H4 (cell line): ENCODE results near the gene SCG2. TPM values are rescaled to one million over a fixed set of nuclear protein-coding genes. Genes with fewer than 3 reads are reported as not detected.
"Not testable (repeated sequence)": the region's sequence is repeated elsewhere in the genome, so short reads cannot be mapped to it uniquely, and the experiment has no call there.

ENCODE experiments used
- DNase-seq: peaks from one replicate; pipeline ENCODE4 v3.0.0-alpha.2; 2015; ENCODE audit warnings: low spot score
- total RNA-seq: library from RNA; depleted of rRNA; stranded (reverse); fragments of >200 nt; shearing (Covaris generic); gene quantifications from 2 replicates; pipeline ENCODE4 v1.2.3, GENCODE V29; 2014

SCG2 gene
- total RNA-seq, 1 experiment from 2014 or later = 0.62 TPM

GRCh38 chr2:223613017-223613950 is 11.1 kb upstream of the SCG2 start:
- peak; percentile 97 for DNase-seq

GRCh38 chr2:223612501-223612900 is 10.3 kb upstream of the SCG2 start:
- no peak for DNase-seq

- DNase-seq = no peak
Measured at GRCh38 chr2:223611061-223611460, 8.9 kb upstream of the SCG2 start.

GRCh38 chr2:223607476-223607875 is 5.3 kb upstream of the SCG2 start:
- no peak for DNase-seq

GRCh38 chr2:223606946-223607345 is 4.8 kb upstream of the SCG2 start:
- DNase-seq = no peak

GRCh38 chr2:223604231-223604630 is 2.1 kb upstream of the SCG2 start:
- no peak for DNase-seq

GRCh38 chr2:223602972-223603371 is 811 bp upstream of the SCG2 start:
- DNase-seq = no peak

- DNase-seq = no peak
Measured at GRCh38 chr2:223601018-223601417, 1.1 kb downstream of the SCG2 start.

GRCh38 chr2:223599640-223600380 is 2.4 kb downstream of the SCG2 start:
- DNase-seq = no peak

- DNase-seq = no peak
Measured at GRCh38 chr2:223598994-223599639, 3.0 kb downstream of the SCG2 start.

- DNase-seq = no peak
Measured at GRCh38 chr2:223597076-223597475, 5.1 kb downstream of the SCG2 start.

GRCh38 chr2:223596208-223596607 is 6.0 kb downstream of the SCG2 start:
- no peak for DNase-seq

GRCh38 chr2:223594831-223595230 is 7.3 kb downstream of the SCG2 start:
- no peak for DNase-seq

GRCh38 chr2:223594259-223594658 is 7.9 kb downstream of the SCG2 start:
- no peak for DNase-seq

GRCh38 chr2:223592689-223593088 is 9.5 kb downstream of the SCG2 start:
- DNase-seq = not testable (repeated sequence)

GRCh38 chr2:223591596-223591995 is 10.6 kb downstream of the SCG2 start:
- DNase-seq = no peak

GRCh38 chr2:223590964-223591363 is 11.2 kb downstream of the SCG2 start:
- no peak for DNase-seq

GRCh38 chr2:223589901-223590300 is 12.3 kb downstream of the SCG2 start:
- no peak for DNase-seq

GRCh38 chr2:223588251-223588650 is 13.9 kb downstream of the SCG2 start:
- DNase-seq = no peak

GRCh38 chr2:223587301-223587700 is 14.9 kb downstream of the SCG2 start:
- no peak for DNase-seq

GRCh38 chr2:223586261-223586660 is 15.9 kb downstream of the SCG2 start:
- peak; percentile 10 for DNase-seq

GRCh38 chr2:223585666-223586065 is 16.5 kb downstream of the SCG2 start:
- DNase-seq = peak; percentile 18
